ENCODE data around the gene ITGAE. TPM values are rescaled to one million over a fixed set of nuclear protein-coding genes. Genes with fewer than 3 reads are reported as not detected.
"Not testable (repeated sequence)": the region's sequence is repeated elsewhere in the genome, so short reads cannot be mapped to it uniquely, and the experiment has no call there.

The ITGAE gene
- total RNA-seq (2014; rRNA removed; shearing (Covaris generic)): 31.0 and 31.6 TPM in 2 replicates

- H3K9me3 ChIP-seq (replicated peaks): no peaks in the 10 kb centered on the region
- no peak within 1 kb of the TSS for H3K27ac ChIP-seq
- H3K36me3 ChIP-seq: no peaks in the 10 kb centered on the region
- DNase-seq: no peak
- H3K4me3 ChIP-seq: no peak within 1 kb of the TSS
- no peaks in the 10 kb centered on the region for H3K4me1 ChIP-seq
- no peaks in the 10 kb centered on the region for H3K27me3 ChIP-seq
Measured at GRCh38 chr17:3800362-3801271, at the start of gene ITGAE. TSS of gene ITGAE (minus strand) at chr17:3801188. CDS start at chr17:3801144, 44 bp downstream.

DNA sequence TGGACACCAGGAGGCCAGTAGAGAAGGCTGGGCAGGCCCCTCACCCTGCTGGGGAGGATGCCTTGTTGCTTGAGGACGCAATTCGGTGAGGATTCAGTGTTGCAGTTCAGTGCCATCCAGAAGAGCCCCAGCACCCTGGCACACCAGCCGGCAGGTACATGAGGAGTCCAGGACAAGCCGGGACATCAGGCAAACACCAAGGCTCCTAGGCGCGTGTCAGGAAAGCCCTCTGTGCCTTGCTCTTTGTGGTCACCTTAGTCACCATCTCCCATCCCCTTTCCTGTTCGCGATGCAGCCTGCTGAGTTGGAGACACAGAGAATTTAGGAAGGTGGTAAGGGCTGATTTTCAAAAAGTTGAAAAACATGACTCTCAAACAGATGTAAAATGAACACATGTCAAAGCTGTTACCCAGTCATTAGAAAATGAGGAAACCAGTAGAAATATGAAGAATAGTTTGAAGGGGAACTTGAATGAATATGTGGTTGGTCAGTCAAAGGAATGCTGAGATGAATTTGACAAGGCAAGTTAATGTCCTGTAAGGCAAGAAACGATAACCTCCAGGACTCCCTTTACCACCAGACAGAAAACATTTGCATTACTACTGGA, 47.3 kb upstream of the ITGAE start:
- no peaks in the 10 kb centered on the region for H3K27me3 ChIP-seq
- no peak overlapping the region for H3K27ac ChIP-seq
- peaks cover 3% of the 10 kb centered on the region; the same call in 1 of the 2 replicates for H3K4me1 ChIP-seq
- H3K9me3 ChIP-seq (replicated peaks): no peaks in the 10 kb centered on the region
- no peaks in the 10 kb centered on the region for H3K36me3 ChIP-seq
- no peak overlapping the region for H3K4me3 ChIP-seq
- DNase-seq: no peak

GRCh38 chr17:3847165-3847670, 46.2 kb upstream of the ITGAE start:
- Histone ChIP-seq H3K36me3 (no peaks in the 10 kb centered on the region), H3K27ac (no peak overlapping the region), H3K4me1 (peaks cover 3% of the 10 kb centered on the region; the same call in 1 of the 2 replicates), H3K9me3 (replicated peaks) (no peaks in the 10 kb centered on the region), H3K4me3 (no peak overlapping the region), H3K27me3 (no peaks in the 10 kb centered on the region)
- DNase-seq: no peak

DNA sequence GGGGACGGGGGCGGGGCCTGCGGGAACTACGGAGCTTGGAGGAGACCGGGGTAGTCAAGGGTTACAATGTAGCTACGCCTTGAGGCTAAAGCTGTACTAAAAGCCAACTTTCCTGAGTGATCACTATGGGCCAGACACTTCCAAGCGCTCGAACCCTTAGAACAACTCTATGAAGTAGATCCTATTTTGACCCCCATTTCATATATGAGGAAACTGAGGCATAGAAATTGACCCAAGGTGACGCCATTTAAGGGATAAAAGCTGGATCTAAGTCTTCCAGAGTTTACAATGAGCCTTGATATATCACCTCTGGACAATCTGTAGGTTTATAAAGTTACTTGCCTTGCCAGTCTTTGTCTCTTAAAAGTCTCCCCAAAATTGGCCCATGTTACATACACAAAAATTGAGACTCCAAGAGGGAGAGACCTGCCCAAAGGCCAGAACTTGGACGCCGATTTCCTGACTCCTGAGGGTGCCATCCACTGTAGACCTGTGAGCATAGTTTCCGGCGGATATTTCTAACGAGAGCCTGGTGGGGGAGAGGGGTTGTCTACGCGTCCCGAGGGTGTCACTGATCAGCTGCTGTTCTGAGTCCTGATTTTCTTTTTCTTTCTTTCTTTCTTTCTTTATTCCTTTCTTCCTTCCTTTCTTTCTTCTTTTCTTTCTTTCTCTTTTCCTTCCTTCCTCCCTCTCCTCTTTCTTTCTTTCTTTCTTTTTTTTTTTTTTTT, 45.6 kb upstream of the ITGAE start:
- Histone ChIP-seq H3K9me3 (replicated peaks) (no peaks in the 10 kb centered on the region), H3K27ac (no peak overlapping the region), H3K4me3 (peak overlapping the region; percentile 90), H3K36me3 (no peaks in the 10 kb centered on the region), H3K27me3 (no peaks in the 10 kb centered on the region), H3K4me1 (peaks cover 3% of the 10 kb centered on the region; the same call in 1 of the 2 replicates)
- DNase-seq: no peak

DNA sequence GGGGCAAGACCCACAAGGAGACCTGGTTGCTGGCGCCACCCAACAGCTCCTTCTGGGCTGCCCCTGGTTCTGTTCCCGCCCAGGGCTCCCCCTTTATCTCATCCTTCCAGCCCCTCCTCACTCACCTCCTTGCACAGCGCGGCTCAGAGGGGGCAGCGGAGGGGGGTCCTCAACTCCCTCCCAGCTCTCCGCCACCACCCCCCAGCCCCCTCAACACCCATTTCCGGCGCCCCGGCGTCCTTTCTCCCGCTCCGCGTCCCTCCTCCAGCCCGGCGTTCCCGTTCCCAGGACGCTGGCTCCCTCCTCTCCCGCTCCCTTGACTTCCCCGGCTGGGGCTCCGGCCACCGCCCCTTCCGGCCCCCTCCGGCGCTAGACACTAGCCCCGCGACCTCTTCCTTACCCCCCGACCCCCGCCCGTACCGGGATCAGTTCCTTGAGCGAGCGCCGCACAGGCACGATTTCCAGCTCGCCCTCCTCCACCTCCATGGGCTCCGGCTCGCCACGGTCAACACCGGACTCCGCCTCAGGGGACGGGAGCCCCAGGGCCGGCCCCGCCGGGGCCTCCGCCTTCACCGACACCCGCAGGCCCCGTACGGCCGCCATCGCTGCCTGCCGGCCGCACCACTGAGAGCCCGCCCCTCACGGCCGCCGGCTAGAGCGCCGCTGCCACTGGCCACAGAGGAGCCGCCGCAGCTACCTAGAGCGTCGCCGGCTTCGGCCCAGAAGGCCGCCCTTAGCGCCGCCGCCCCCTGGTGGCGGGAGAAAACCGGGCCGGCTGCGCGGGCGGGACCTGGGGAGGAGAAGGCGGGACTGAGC, 44.8 kb upstream of the ITGAE start, which contains the start of gene NCBP3:
NCBP3 (minus strand) TSS at position 626 of the 816 bp plus-strand sequence; CDS start at position 603, 23 bp downstream.
- Histone ChIP-seq H3K27ac (peak within 1 kb of the TSS; percentile 78), H3K27me3 (no peaks in the 10 kb centered on the region), H3K9me3 (replicated peaks) (no peaks in the 10 kb centered on the region), H3K36me3 (0 out of 2 replicates have a peak, but pooled peaks cover 3% of the 10 kb centered on the region), H3K4me1 (peaks cover 3% of the 10 kb centered on the region; the same call in 1 of the 2 replicates), H3K4me3 (peak within 1 kb of the TSS; percentile 90)
- DNase-seq: peak; percentile 78 to 88

- peak overlapping the region; percentile 90 for H3K4me3 ChIP-seq
- H3K27ac ChIP-seq: peak overlapping the region; percentile 78; the same call in 1 of the 2 replicates
- H3K27me3 ChIP-seq: no peaks in the 10 kb centered on the region
- DNase-seq: no peak
- H3K4me1 ChIP-seq: peaks cover 3% of the 10 kb centered on the region; the same call in 1 of the 2 replicates
- H3K9me3 ChIP-seq (replicated peaks): no peaks in the 10 kb centered on the region
- 0 out of 2 replicates have a peak, but pooled peaks cover 3% of the 10 kb centered on the region for H3K36me3 ChIP-seq
Measured at GRCh38 chr17:3845291-3845620, 44.3 kb upstream of the ITGAE start.

DNA sequence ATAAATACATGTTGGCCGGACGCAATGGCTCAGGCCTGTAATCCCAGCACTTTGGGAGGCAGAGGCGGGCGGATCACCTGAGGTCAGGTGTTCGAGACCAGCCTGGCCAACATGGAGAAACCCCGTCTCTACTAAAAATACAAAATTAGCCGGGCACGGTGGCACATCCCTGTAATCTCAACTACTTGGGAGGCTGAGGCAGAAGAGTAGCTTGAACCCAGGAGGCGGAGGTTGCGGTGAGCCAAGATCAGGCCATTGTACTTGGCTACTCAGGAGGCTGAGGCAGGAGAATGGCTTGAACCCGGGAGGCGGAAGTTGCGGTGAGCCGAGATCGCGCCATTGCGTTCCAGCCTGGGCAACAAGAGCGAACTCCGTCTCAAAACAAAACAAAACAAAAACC, 43.6 kb upstream of the ITGAE start:
- H3K27me3 ChIP-seq; H3K4me1 ChIP-seq; DNase-seq; H3K9me3 ChIP-seq (replicated peaks); H3K36me3 ChIP-seq; H3K4me3 ChIP-seq; H3K27ac ChIP-seq: not testable (repeated sequence)

DNA sequence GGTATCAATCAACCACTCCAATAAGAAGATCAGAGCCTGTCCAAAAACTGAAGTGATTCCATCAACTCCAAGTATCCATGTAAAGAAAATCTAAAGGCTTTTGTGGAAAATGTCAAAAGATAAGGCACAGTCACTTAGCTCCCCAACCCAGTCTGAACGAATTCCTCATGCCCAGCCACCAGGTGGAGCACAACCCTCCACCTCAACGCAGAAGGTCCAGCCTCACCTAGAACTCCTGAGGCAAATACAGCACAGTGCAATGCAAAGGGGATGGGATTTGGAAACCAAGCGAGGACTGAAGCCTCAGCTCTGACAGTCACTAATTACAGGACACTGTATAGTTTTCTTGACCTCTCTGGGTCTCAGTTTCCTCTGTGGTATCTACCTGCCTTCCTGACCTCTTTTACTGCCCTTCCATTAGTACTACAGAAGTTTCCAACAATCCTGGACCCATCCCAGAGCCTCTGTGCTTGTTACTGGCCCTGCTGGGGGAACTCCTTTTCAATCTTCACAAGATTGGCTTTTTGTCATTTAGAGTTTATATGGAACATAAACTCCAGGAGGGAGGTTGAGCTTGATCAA, 43.0 kb upstream of the ITGAE start:
- peak; percentile 12 to 46 for DNase-seq
- Histone ChIP-seq H3K4me1 (peaks cover 3% of the 10 kb centered on the region; the same call in 1 of the 2 replicates), H3K9me3 (replicated peaks) (no peaks in the 10 kb centered on the region), H3K27me3 (no peaks in the 10 kb centered on the region), H3K4me3 (no peak overlapping the region), H3K36me3 (peaks cover 8% of the 10 kb centered on the region; the same call in 1 of the 2 replicates), H3K27ac (no peak overlapping the region)

- H3K27me3 ChIP-seq: no peaks in the 10 kb centered on the region
- H3K4me3 ChIP-seq: no peak overlapping the region
- H3K4me1 ChIP-seq: no peaks in the 10 kb centered on the region
- no peak for DNase-seq
- H3K36me3 ChIP-seq: peaks cover 23% of the 10 kb centered on the region; the same call in 1 of the 2 replicates
- H3K27ac ChIP-seq: no peak overlapping the region
- no peaks in the 10 kb centered on the region for H3K9me3 ChIP-seq (replicated peaks)
Measured at GRCh38 chr17:3838206-3838605, 37.2 kb upstream of the ITGAE start.

- H3K36me3 ChIP-seq: peaks cover 23% of the 10 kb centered on the region; the same call in 1 of the 2 replicates
- DNase-seq: no peak
- no peak overlapping the region for H3K4me3 ChIP-seq
- no peaks in the 10 kb centered on the region for H3K4me1 ChIP-seq
- no peaks in the 10 kb centered on the region for H3K27me3 ChIP-seq
- H3K27ac ChIP-seq: no peak overlapping the region
- H3K9me3 ChIP-seq (replicated peaks): no peaks in the 10 kb centered on the region
Measured at GRCh38 chr17:3836551-3836950, 35.6 kb upstream of the ITGAE start.

- Histone ChIP-seq H3K4me1 (no peaks in the 10 kb centered on the region), H3K4me3 (no peak overlapping the region), H3K36me3 (peaks cover 20% of the 10 kb centered on the region; the same call in 1 of the 2 replicates), H3K27ac (no peak overlapping the region), H3K27me3 (no peaks in the 10 kb centered on the region), H3K9me3 (replicated peaks) (no peaks in the 10 kb centered on the region)
- no peak for DNase-seq
Measured at GRCh38 chr17:3835410-3836229, 34.6 kb upstream of the ITGAE start.

DNA sequence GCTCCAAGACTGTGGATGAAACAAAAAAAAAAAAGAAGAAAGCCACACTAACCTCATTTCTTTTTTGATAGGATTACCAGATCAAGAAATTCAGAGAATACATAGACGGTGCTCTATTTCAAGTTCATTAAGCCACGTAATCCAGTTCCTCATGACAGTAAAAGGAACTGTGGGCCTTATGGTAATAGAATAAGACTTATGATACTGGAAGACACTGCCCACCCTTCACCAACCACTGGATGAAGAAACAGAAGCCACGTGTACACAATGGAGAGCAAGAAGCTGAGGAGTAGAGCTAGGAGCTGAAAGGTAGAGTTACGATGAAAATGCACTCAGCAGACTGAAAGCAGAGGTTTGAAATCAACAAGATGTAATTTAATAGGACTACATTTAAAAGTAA, 33.8 kb upstream of the ITGAE start:
- no peaks in the 10 kb centered on the region for H3K27me3 ChIP-seq
- H3K9me3 ChIP-seq (replicated peaks): no peaks in the 10 kb centered on the region
- H3K27ac ChIP-seq: no peak overlapping the region
- H3K4me1 ChIP-seq: no peaks in the 10 kb centered on the region
- H3K4me3 ChIP-seq: no peak overlapping the region
- no peak for DNase-seq
- H3K36me3 ChIP-seq: peaks cover 19% of the 10 kb centered on the region; the same call in 1 of the 2 replicates

- H3K4me3 ChIP-seq: no peak overlapping the region
- H3K27me3 ChIP-seq: no peaks in the 10 kb centered on the region
- H3K9me3 ChIP-seq (replicated peaks): no peaks in the 10 kb centered on the region
- H3K4me1 ChIP-seq: no peaks in the 10 kb centered on the region
- H3K27ac ChIP-seq: no peak overlapping the region
- no peak for DNase-seq
- peaks cover 35% of the 10 kb centered on the region for H3K36me3 ChIP-seq
Measured at GRCh38 chr17:3828852-3829232, 27.9 kb upstream of the ITGAE start.

Data from SJCRH30 (cell line).